Measurements from ENCODE around the gene TMED3. TPM values are rescaled to one million over a fixed set of nuclear protein-coding genes. Genes with fewer than 3 reads are reported as not detected.

Gene TMED3
- total and polyA plus RNA-seq, 2 donors (not counting 1 experiment from before 2014, with no cell fraction given), result 20.7 to 32.5 TPM

GRCh38 chr15:79372428-79372827 lies 61.5 kb downstream of the TMED3 start:
- H3K9me3 Mint-ChIP-seq (ENCODE audit: insufficient read depth), result no peaks in the 10 kb centered on the region
- H3K36me3 ChIP-seq (replicated peaks in 1 of 2; ENCODE audit: control extremely low read depth in 1 of 2, control insufficient read depth in 1 of 2, extremely low read depth in 1 of 2, insufficient read depth in 2 of 2, low read length in 1 of 2), result no peaks in the 10 kb centered on the region
- no peak for TF ChIP-seq EZH2 (IDR thresholded peaks at IDR 0.05; ENCODE audit: borderline replicate concordance, insufficient read depth, low read depth, low read length, poor library complexity, severe bottlenecking)
- TF ChIP-seq, protein P1, sequence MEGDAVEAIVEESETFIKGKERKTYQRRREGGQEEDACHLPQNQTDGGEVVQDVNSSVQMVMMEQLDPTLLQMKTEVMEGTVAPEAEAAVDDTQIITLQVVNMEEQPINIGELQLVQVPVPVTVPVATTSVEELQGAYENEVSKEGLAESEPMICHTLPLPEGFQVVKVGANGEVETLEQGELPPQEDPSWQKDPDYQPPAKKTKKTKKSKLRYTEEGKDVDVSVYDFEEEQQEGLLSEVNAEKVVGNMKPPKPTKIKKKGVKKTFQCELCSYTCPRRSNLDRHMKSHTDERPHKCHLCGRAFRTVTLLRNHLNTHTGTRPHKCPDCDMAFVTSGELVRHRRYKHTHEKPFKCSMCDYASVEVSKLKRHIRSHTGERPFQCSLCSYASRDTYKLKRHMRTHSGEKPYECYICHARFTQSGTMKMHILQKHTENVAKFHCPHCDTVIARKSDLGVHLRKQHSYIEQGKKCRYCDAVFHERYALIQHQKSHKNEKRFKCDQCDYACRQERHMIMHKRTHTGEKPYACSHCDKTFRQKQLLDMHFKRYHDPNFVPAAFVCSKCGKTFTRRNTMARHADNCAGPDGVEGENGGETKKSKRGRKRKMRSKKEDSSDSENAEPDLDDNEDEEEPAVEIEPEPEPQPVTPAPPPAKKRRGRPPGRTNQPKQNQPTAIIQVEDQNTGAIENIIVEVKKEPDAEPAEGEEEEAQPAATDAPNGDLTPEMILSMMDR (IDR thresholded peaks at IDR 0.05), result no peak
- no peaks in the 10 kb centered on the region for H3K9me3 ChIP-seq (ENCODE audit: control extremely low read depth in 1 of 3, control insufficient read depth in 2 of 3, insufficient read depth in 1 of 3, low read length in 2 of 3)
- H3K4me3 ChIP-seq (ENCODE audit: control extremely low read depth in 1 of 5, extremely low read depth in 1 of 5, insufficient read depth in 1 of 5, low read depth in 2 of 5, low read length in 4 of 5), result no peak overlapping the region
- no peaks in the 10 kb centered on the region for H4K20me1 ChIP-seq (ENCODE audit: control insufficient read depth, insufficient read depth, low read length, poor library complexity, severe bottlenecking)
- H3K4me1 ChIP-seq (ENCODE audit: control insufficient read depth in 2 of 2, insufficient read depth in 2 of 2, low read length in 2 of 2), result no peaks in the 10 kb centered on the region
- DNase-seq, result no peak
- no peak overlapping the region for H3K27ac ChIP-seq (ENCODE audit: low read length in 2 of 2)
- H3K79me2 ChIP-seq (ENCODE audit: control insufficient read depth, insufficient read depth, low read length), result no peaks in the 10 kb centered on the region
- H3K4me3 Mint-ChIP-seq, result no peak overlapping the region
- no peaks in the 10 kb centered on the region for H3K27me3 Mint-ChIP-seq
- no peaks in the 10 kb centered on the region for H3K27me3 ChIP-seq (replicated peaks in 1 of 4; ENCODE audit: control extremely low read depth in 1 of 4, control insufficient read depth in 3 of 4, insufficient read depth in 4 of 4, low read length in 3 of 4)
- H3K9ac ChIP-seq (ENCODE audit: low read length), result no peak overlapping the region
- no peak for ATAC-seq (ENCODE audit: low read depth)
- no peak overlapping the region for H2AFZ ChIP-seq (ENCODE audit: insufficient read depth, low read depth, low read length, poor library complexity, severe bottlenecking)
- H3K4me1 Mint-ChIP-seq, result no peaks in the 10 kb centered on the region
- ChIA-PET CTCF (interaction anchor here (1.5 kb wide), 1 partner anchor 9 kb away, joined by 13 read pairs; no protein-coding TSS in a partner anchor), POLR2A (no interaction called here)
- no peak overlapping the region for H3K27ac Mint-ChIP-seq
- intact Hi-C loops (cut with micrococcal nuclease), result loop anchor here (2.0 kb wide), 1 partner anchor 862 kb away; no protein-coding TSS in a partner anchor
- H3K4me2 ChIP-seq (replicated peaks; ENCODE audit: low read depth, low read length, poor library complexity, severe bottlenecking), result no peak overlapping the region
- WGBS (ENCODE audit: insufficient coverage), result 83% methylated on average over 2 of the region's 2 CpGs

Other genes starting within 250 kb of the TMED3 start
- gene RASGRF1, start 220.3 kb upstream of the TMED3 start, total RNA-seq, result 9.4 and 10.1 TPM in 2 replicates
- 0.78 and 1.0 TPM in 2 replicates for gene RASGRF1, start 220.3 kb upstream of the TMED3 start, polyA plus RNA-seq
- not detected in 2 replicates for gene ANKRD34C, start 28.4 kb upstream of the TMED3 start, total RNA-seq
- not detected in 2 replicates for gene ANKRD34C, start 28.4 kb upstream of the TMED3 start, polyA plus RNA-seq
- 0.27 and 0.29 TPM in 2 replicates for gene MINAR1, start 121.2 kb downstream of the TMED3 start, total RNA-seq
- 0.12 and 0.16 TPM in 2 replicates for gene MINAR1, start 121.2 kb downstream of the TMED3 start, polyA plus RNA-seq

Data from B cell (primary cell).